OCI-LY3 (cell line): ENCODE results near the gene FAAH2.

Source experiments
- CTCF ChIP-seq: fragments of 200-600, 300-600 bp; sonication (generic); IDR thresholded peaks from 2 replicates; pipeline ENCODE4 v1.5.1; 2014; ENCODE audit warnings: antibody characterized with exemption, low read length, low read depth
- EZH2phosphoT487 ChIP-seq: fragments of 200-600 bp; shearing (Covaris generic); IDR thresholded peaks from 2 replicates; pipeline ENCODE4 v1.6.1; 2018; ENCODE audit warnings: antibody characterized with exemption, mixed run types, low read depth

GRCh38 chrX:57289089-57289488 is 2.6 kb downstream of the FAAH2 start:
- no peak for TF ChIP-seq CTCF
- TF ChIP-seq EZH2phosphoT487, result no peak
